H9 (cell line): ENCODE results near the gene WDPCP. TPM values are rescaled to one million over a fixed set of nuclear protein-coding genes. Genes with fewer than 3 reads are reported as not detected.

Experiments used
- DNase-seq: peaks from one replicate; pipeline ENCODE4 v3.0.0-alpha.2; 2017
- H2AFZ ChIP-seq: one replicate; pipeline ENCODE4 v1.6.1; 2013; ENCODE audit warnings: mild to moderate bottlenecking, low read length, control low read depth, moderate library complexity
- H2AK5ac ChIP-seq: 2 replicates; pipeline ENCODE4 v1.6.1; 2013; ENCODE audit warnings: low read length, control low read depth, mixed read lengths; ENCODE audit not compliant: insufficient read length
- H2BK120ac ChIP-seq: one replicate; pipeline ENCODE4 v1.6.1; 2013; ENCODE audit warnings: low read depth, mild to moderate bottlenecking, low read length, control low read depth, inconsistent platforms; ENCODE audit not compliant: poor library complexity, severe bottlenecking
- H2BK12ac ChIP-seq: 2 replicates; pipeline ENCODE4 v1.6.1; 2013; ENCODE audit warnings: low read length, control low read depth, mixed read lengths, low read depth; ENCODE audit not compliant: insufficient read length
- H2BK15ac ChIP-seq: 2 replicates; pipeline ENCODE4 v1.6.1; 2013; ENCODE audit warnings: low read depth, low read length, control low read depth
- H2BK20ac ChIP-seq: one replicate; pipeline ENCODE4 v1.6.1; 2013; ENCODE audit warnings: low read depth, mild to moderate bottlenecking, low read length, control low read depth, inconsistent platforms; ENCODE audit not compliant: poor library complexity, severe bottlenecking
- H2BK5ac ChIP-seq: 2 replicates; pipeline ENCODE4 v1.6.1; 2013; ENCODE audit warnings: low read length, control low read depth, mixed read lengths; ENCODE audit not compliant: insufficient read length
- H3K14ac ChIP-seq: 2 replicates; pipeline ENCODE4 v1.6.1; 2013; ENCODE audit warnings: low read length, control low read depth; ENCODE audit not compliant: insufficient read depth
- H3K18ac ChIP-seq: 2 replicates; pipeline ENCODE4 v1.6.1; 2013; ENCODE audit warnings: low read depth, mild to moderate bottlenecking, mixed read lengths, low read length, control low read depth; ENCODE audit not compliant: insufficient read length
- H3K23ac ChIP-seq: 2 replicates; pipeline ENCODE4 v1.6.1; 2013; ENCODE audit warnings: low read length, control low read depth, mixed read lengths, low read depth; ENCODE audit not compliant: insufficient read length
- H3K23me2 ChIP-seq: 2 replicates; pipeline ENCODE4 v1.6.1; 2013; ENCODE audit warnings: low read depth, mild to moderate bottlenecking, mixed read lengths, low read length, control low read depth; ENCODE audit not compliant: insufficient read length, poor library complexity, severe bottlenecking
- H3K27ac ChIP-seq: 2 replicates; pipeline ENCODE4 v1.5.1; 2013; ENCODE audit warnings: low read length, control low read depth, mixed read lengths, low read depth; ENCODE audit not compliant: insufficient read length
- H3K27me3 ChIP-seq: 2 replicates; pipeline ENCODE4 v1.6.1; 2013; ENCODE audit warnings: low read length, control low read depth, inconsistent platforms; ENCODE audit not compliant: insufficient read depth
- H3K4ac ChIP-seq: 2 replicates; pipeline ENCODE4 v1.6.1; 2013; ENCODE audit warnings: low read depth, mild to moderate bottlenecking, control low read depth, inconsistent platforms, low read length, moderate library complexity
- H3K4me1 ChIP-seq: 2 replicates; pipeline ENCODE4 v1.6.1; 2013; ENCODE audit warnings: low read length, control low read depth, inconsistent platforms; ENCODE audit not compliant: insufficient read depth
- H3K4me2 ChIP-seq: 2 replicates; pipeline ENCODE4 v1.6.1; 2013; ENCODE audit warnings: low read length, control low read depth, mixed read lengths; ENCODE audit not compliant: insufficient read length, insufficient read depth
- H3K56ac ChIP-seq: 2 replicates; pipeline ENCODE4 v1.6.1; 2013; ENCODE audit warnings: low read depth, mild to moderate bottlenecking, mixed read lengths, low read length, control low read depth; ENCODE audit not compliant: insufficient read length
- H3K79me1 ChIP-seq: 2 replicates; pipeline ENCODE4 v1.6.1; 2013; ENCODE audit warnings: low read depth, mild to moderate bottlenecking, moderate library complexity, low read length, control low read depth, inconsistent platforms; ENCODE audit not compliant: insufficient read depth, poor library complexity, severe bottlenecking
- H3K79me2 ChIP-seq: 2 replicates; pipeline ENCODE4 v1.6.1; 2013; ENCODE audit warnings: low read length, control low read depth, inconsistent platforms; ENCODE audit not compliant: insufficient read depth
- H3K9ac ChIP-seq: 2 replicates; pipeline ENCODE4 v1.6.1; 2013; ENCODE audit warnings: low read length, control low read depth, mixed read lengths; ENCODE audit not compliant: insufficient read length; ENCODE audit errors: extremely low read depth
- H3K9me3 ChIP-seq: one replicate; pipeline ENCODE4 v1.6.1; 2013; ENCODE audit warnings: low read depth, low read length, inconsistent platforms; ENCODE audit not compliant: control insufficient read depth
- H3T11ph ChIP-seq: one replicate; pipeline ENCODE4 v1.6.1; 2013; ENCODE audit warnings: mild to moderate bottlenecking, low read length, control low read depth, inconsistent platforms
- H4K20me1 ChIP-seq: one replicate; pipeline ENCODE4 v1.6.1; 2013; ENCODE audit not compliant: control insufficient read depth, insufficient read length, insufficient read depth
- H4K5ac ChIP-seq: 2 replicates; pipeline ENCODE4 v1.6.1; 2013; ENCODE audit warnings: low read depth, mild to moderate bottlenecking, mixed read lengths, low read length, control low read depth; ENCODE audit not compliant: insufficient read length
- H4K8ac ChIP-seq: replicated peaks from 2 replicates; pipeline ENCODE4 v1.6.1; 2013; ENCODE audit warnings: low read length, control low read depth, mixed read lengths, low read depth; ENCODE audit not compliant: insufficient read length
- H4K91ac ChIP-seq: 2 replicates; pipeline ENCODE4 v1.6.1; 2013; ENCODE audit warnings: low read depth, mild to moderate bottlenecking, moderate library complexity, mixed read lengths, low read length, control low read depth; ENCODE audit not compliant: insufficient read length
- H3K27ac Mint-ChIP-seq, 3 experiments: 2 replicates in 2 of 3; 3 replicates in 1 of 3; pipeline ENCODE4 v1.8.0; 2020 to 2021; ENCODE audit warnings: mixed read lengths in 3 of 3, mild to moderate bottlenecking in 1 of 3, moderate library complexity in 1 of 3
- H3K27me3 Mint-ChIP-seq: 2 replicates; pipeline ENCODE4 v1.8.0; 2021; ENCODE audit warnings: low read depth, mild to moderate bottlenecking, moderate library complexity, mixed read lengths
- H3K36me3 Mint-ChIP-seq, 3 experiments: 2 replicates in 2 of 3; 3 replicates in 1 of 3; pipeline ENCODE4 v1.8.0; 2020 to 2021; ENCODE audit warnings: low read depth in 3 of 3, mixed read lengths in 3 of 3; ENCODE audit not compliant: insufficient read depth in 1 of 3
- H3K4me1 Mint-ChIP-seq, 2 experiments: 2 replicates each; pipeline ENCODE4 v1.8.0; 2020; ENCODE audit warnings: mixed read lengths in 2 of 2
- H3K4me3 Mint-ChIP-seq, 2 experiments: 2 replicates in 1 of 2; 3 replicates in 1 of 2; pipeline ENCODE4 v1.8.0; 2020 to 2021; ENCODE audit warnings: mild to moderate bottlenecking in 2 of 2, mixed read lengths in 2 of 2, moderate library complexity in 1 of 2
- H3K9me3 Mint-ChIP-seq, 2 experiments: 2 replicates in 1 of 2; 3 replicates in 1 of 2; pipeline ENCODE4 v1.8.0; 2020; ENCODE audit warnings: mild to moderate bottlenecking in 2 of 2, mixed read lengths in 2 of 2, moderate library complexity in 1 of 2
- CTCF ChIP-seq: fragments of 200-600 bp; sonication (generic); conservative IDR thresholded peaks from 3 replicates; pipeline ENCODE4 v1.8.0; 2021; ENCODE audit warnings: antibody characterized with exemption, mild to moderate bottlenecking
- total RNA-seq: library from RNA; stranded (reverse); gene quantifications from 2 replicates; pipeline ENCODE4 v1.2.1, GENCODE V29; 2021

WDPCP gene
- total RNA-seq, 1 experiment from 2014 or later = 22.4 TPM

- no peak overlapping the region for H3K9ac ChIP-seq
These were observed 125.1 kb downstream of the WDPCP start for GRCh38 chr2:63463142-63463541.

More at GRCh38 chr2:63463142-63463541, 125.1 kb downstream of the WDPCP start:
- no peak overlapping the region for H3T11ph ChIP-seq
- DNase-seq = no peak
- no peaks in the 10 kb centered on the region for H3K79me2 ChIP-seq
- no peak overlapping the region for H2BK15ac ChIP-seq
- H2BK5ac ChIP-seq = no peak overlapping the region
- H3K79me1 ChIP-seq = no peaks in the 10 kb centered on the region
- no peaks in the 10 kb centered on the region for H3K4me1 ChIP-seq
- no peak overlapping the region for H2BK120ac ChIP-seq
- Mint-ChIP-seq H3K4me1 (no peaks in the 10 kb centered on the region), H3K4me3 (no peak overlapping the region), H3K9me3 (peaks cover 8 to 9% of the 10 kb centered on the region in 2 experiments; a peak in 4 of 5 replicates), H3K27me3 (no peaks in the 10 kb centered on the region), H3K36me3 (peaks cover 34 to 66% (median 45%) of the 10 kb centered on the region in 3 experiments), H3K27ac (no peak overlapping the region)
- no peak overlapping the region for H2BK20ac ChIP-seq
- H2BK12ac ChIP-seq = no peak overlapping the region
- H3K23ac ChIP-seq = no peak overlapping the region
- no peaks in the 10 kb centered on the region for H4K20me1 ChIP-seq
- no peak for TF ChIP-seq CTCF
- no peak overlapping the region for H3K27ac ChIP-seq
- H4K5ac ChIP-seq = no peak overlapping the region
- H3K14ac ChIP-seq = no peak overlapping the region
- no peaks in the 10 kb centered on the region for H3K9me3 ChIP-seq
- no peak overlapping the region for H4K8ac ChIP-seq
- H3K18ac ChIP-seq = no peak overlapping the region
- no peak overlapping the region for H4K91ac ChIP-seq
- no peaks in the 10 kb centered on the region for H3K27me3 ChIP-seq
- H3K4ac ChIP-seq = no peak overlapping the region
- H2AFZ ChIP-seq = no peak overlapping the region
- H3K56ac ChIP-seq = no peak overlapping the region
- no peak overlapping the region for H2AK5ac ChIP-seq
- H3K4me2 ChIP-seq = no peak overlapping the region
- H3K23me2 ChIP-seq = no peaks in the 10 kb centered on the region
